ENCODE data around the gene CARS2. TPM values are rescaled to one million over a fixed set of nuclear protein-coding genes. Genes with fewer than 3 reads are reported as not detected.
A peak's percentile ranks its signal among the peaks of the same experiment; 100 is the strongest.

CARS2 gene
- total RNA-seq, 1 experiment from 2014 or later, result 52.9 TPM

DNA sequence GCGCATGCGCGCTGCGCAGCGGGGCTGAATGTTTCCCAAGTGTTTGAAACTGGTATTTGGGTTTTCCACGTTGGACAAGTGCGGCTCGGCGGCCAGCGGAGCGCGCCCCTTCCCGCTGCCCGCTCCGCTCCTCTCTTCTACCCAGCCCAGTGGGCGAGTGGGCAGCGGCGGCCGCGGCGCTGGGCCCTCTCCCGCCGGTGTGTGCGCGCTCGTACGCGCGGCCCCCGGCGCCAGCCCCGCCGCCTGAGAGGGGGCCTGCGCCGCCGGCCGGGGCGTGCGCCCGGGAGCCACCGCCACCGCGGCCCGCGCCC, 7.7 kb upstream of the CARS2 start, which contains the start of gene ING1:
TSS of gene ING1 (plus strand) at position 59 of the 311 bp plus-strand sequence. CDS start 450 bp downstream, outside the sequence.
- ChIA-PET POLR2A (interaction anchor here (4.2 kb wide), 1 partner anchor 8 kb away, joined by 40 read pairs; the partner anchor contains the start of gene CARS2), CTCF (no interaction called here), RAD21 (ENCODE audit: low non-redundant PET in 1 of 2, low total read pairs in 2 of 2, uncharacterized antibody in 2 of 2, unreplicated experiment in 2 of 2) (no interaction called here)
- Histone ChIP-seq H3K27me3 (ENCODE audit: insufficient read depth, low read length) (no peaks in the 10 kb centered on the region), H3K9ac (ENCODE audit: low read length) (peak within 1 kb of the TSS; percentile 95), H3K4me2 (ENCODE audit: low read length) (peak within 1 kb of the TSS; percentile 98), H3K4me1 (ENCODE audit: control insufficient read depth in 1 of 2, insufficient read depth in 2 of 2, low read length in 2 of 2) (peaks cover 15 to 32% of the 10 kb centered on the region in 2 experiments; a peak in 3 of 4 replicates), H3K9me2 (ENCODE audit: insufficient read depth) (no peaks in the 10 kb centered on the region), H2AFZ (ENCODE audit: low read depth, low read length, poor library complexity, severe bottlenecking) (no peak within 1 kb of the TSS), H3K27ac (ENCODE audit: low read depth, low read length) (peak within 1 kb of the TSS; percentile 98), H4K20me1 (ENCODE audit: insufficient read depth) (peaks cover 26% of the 10 kb centered on the region), H3K4me3 (replicated peaks in 1 of 2; ENCODE audit: low read depth in 1 of 2, low read length in 2 of 2) (peak within 1 kb of the TSS; percentile 88), H3K36me3 (ENCODE audit: control insufficient read depth in 1 of 2, insufficient read depth in 2 of 2, low read length in 2 of 2) (no peaks in the 10 kb centered on the region), H3K9me3 (ENCODE audit: control insufficient read depth in 1 of 2, insufficient read depth in 1 of 2, low read depth in 1 of 2, low read length in 2 of 2) (no peaks in the 10 kb centered on the region), H3K79me2 (ENCODE audit: insufficient read depth, low read length) (peaks cover 43% of the 10 kb centered on the region)
- intact Hi-C loops (cut with micrococcal nuclease), result loop anchor here (10.0 kb wide), 1 partner anchor 251 kb away; no protein-coding TSS in a partner anchor
- ATAC-seq, result no peak
- TF ChIP-seq ZFX (IDR thresholded peaks at IDR 0.05), result peak; percentile 55
- TF ChIP-seq ZNF274 (IDR thresholded peaks at IDR 0.05; ENCODE audit: low read depth, low read length), result no peak
- DNase-seq (ENCODE audit: low read depth, low spot score), result no peak
- BruUV-seq (replicated peaks), result no TSS peak

DNA sequence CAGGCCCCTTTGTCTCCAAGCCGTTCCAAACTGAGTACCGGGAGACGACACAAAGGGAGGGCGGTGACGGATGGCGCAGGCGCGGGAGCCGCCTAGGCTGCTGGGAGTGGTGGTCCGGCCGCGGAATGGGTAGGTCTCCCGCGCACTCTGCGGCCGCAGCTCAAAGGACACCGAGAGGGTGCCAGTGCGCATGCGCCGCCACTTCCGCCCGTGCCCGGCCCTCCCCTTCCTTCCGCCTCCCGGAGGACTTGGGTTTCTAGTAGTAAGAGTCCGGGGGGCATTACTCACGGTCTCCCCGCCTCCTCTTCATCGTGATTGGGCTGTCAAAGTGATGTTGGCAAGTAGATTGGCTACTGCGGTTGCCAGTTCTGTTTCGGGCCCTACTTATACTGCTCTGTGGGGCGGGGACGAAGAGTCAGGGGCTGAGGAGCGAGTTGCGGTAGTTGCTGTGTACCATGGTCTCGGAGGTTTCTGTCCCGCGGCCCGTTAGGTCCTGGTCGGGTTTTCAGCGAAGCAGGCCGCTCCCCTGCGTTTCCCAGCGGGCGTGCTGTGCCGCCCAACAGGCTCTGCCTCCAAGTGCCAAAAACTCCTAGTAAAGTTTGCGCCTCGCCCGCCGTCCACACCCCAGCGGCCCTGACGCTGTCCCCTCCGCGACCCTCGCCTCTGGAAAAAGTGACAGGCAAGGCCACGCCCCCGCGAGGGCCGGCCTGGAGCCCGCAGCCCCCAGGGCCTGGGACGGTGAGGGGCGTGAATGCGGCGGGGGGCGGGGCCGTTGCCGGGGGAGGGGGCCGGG, 7.1 kb upstream of the CARS2 start:
- Histone ChIP-seq H3K4me1 (ENCODE audit: control insufficient read depth in 1 of 2, insufficient read depth in 2 of 2, low read length in 2 of 2) (peaks cover 15 to 32% of the 10 kb centered on the region in 2 experiments; a peak in 3 of 4 replicates), H2AFZ (ENCODE audit: low read depth, low read length, poor library complexity, severe bottlenecking) (no peak overlapping the region), H3K4me3 (replicated peaks in 1 of 2; ENCODE audit: low read depth in 1 of 2, low read length in 2 of 2) (peak overlapping the region; percentile 88), H3K4me2 (ENCODE audit: low read length) (peak overlapping the region; percentile 98), H3K9me3 (ENCODE audit: control insufficient read depth in 1 of 2, insufficient read depth in 1 of 2, low read depth in 1 of 2, low read length in 2 of 2) (no peaks in the 10 kb centered on the region), H3K27me3 (ENCODE audit: insufficient read depth, low read length) (no peaks in the 10 kb centered on the region), H3K9me2 (ENCODE audit: insufficient read depth) (no peaks in the 10 kb centered on the region), H3K27ac (ENCODE audit: low read depth, low read length) (peak overlapping the region; percentile 98), H3K79me2 (ENCODE audit: insufficient read depth, low read length) (peaks cover 38% of the 10 kb centered on the region), H3K36me3 (ENCODE audit: control insufficient read depth in 1 of 2, insufficient read depth in 2 of 2, low read length in 2 of 2) (no peaks in the 10 kb centered on the region), H4K20me1 (ENCODE audit: insufficient read depth) (peaks cover 23% of the 10 kb centered on the region), H3K9ac (ENCODE audit: low read length) (peak overlapping the region; percentile 95)
- TF ChIP-seq SRF (IDR thresholded peaks at IDR 0.05; ENCODE audit: low read depth) (no peak), ZFX (IDR thresholded peaks at IDR 0.05) (no peak), POLR2A (IDR thresholded peaks at IDR 0.05; ENCODE audit: borderline replicate concordance, extremely low read depth, insufficient read depth, insufficient read length) (peak; percentile 98), POLR2AphosphoS5 (IDR thresholded peaks at IDR 0.05; ENCODE audit: low read depth, low read length) (peak; percentile 97), YY1 (IDR thresholded peaks at IDR 0.05; ENCODE audit: extremely low read depth, insufficient replicate concordance, low read depth, low read length) (peak; percentile 6), TCF7L2 (IDR thresholded peaks at IDR 0.05; ENCODE audit: borderline replicate concordance, extremely low read depth, insufficient read depth, insufficient read length) (peak; percentile 94)
- BruUV-seq (replicated peaks), result no TSS peak
- intact Hi-C loops (cut with micrococcal nuclease), result loop anchor here (10.0 kb wide), 1 partner anchor 252 kb away; no protein-coding TSS in a partner anchor
- ATAC-seq, result peak; percentile 64
- ChIA-PET POLR2A (interaction anchor here (0.6 to 1.6 kb wide), 20 partner anchors 9 to 522 kb away, joined by 3 to 13 read pairs (median 3); partner anchors contain the start of genes NAXD and RAB20), CTCF (no interaction called here), RAD21 (ENCODE audit: low non-redundant PET in 1 of 2, low total read pairs in 2 of 2, uncharacterized antibody in 2 of 2, unreplicated experiment in 2 of 2) (no interaction called here)
- peak; percentile 99 for DNase-seq (ENCODE audit: low read depth, low spot score)

Measured in HCT116 (cell line).